PC-9 (cell line): ENCODE measurements around the gene PAIP1. TPM values are rescaled to one million over a fixed set of nuclear protein-coding genes. Genes with fewer than 3 reads are reported as not detected.
A peak's percentile ranks its signal among the peaks of the same experiment; 100 is the strongest.

Experiments used
- Bru-seq: library from RNA; stranded (reverse); fragments of 400-500 nt; gene quantifications from one replicate; lab custom pipeline; 2021; lab: Mats Ljungman, UMichigan
- BruChase-seq, 2 experiments: library from RNA; stranded (reverse); fragments of 400-500 nt; gene quantifications; one replicate each; lab custom pipeline; 2021; lab: Mats Ljungman, UMichigan
- BruUV-seq: library from RNA; stranded (reverse); fragments of 400-500 nt; replicated peaks from 2 replicates; lab custom pipeline; 2021; lab: Mats Ljungman, UMichigan
- CTCF ChIA-PET: fragments of 300-600 bp; sonication (Branson Sonifier 250); formaldehyde crosslinking; loops from one replicate; lab custom pipeline; 2022; ENCODE audit warnings: antibody characterized with exemption; lab: Charles Lee
- POLR2A ChIA-PET: fragments of 300-600 bp; sonication (Branson Sonifier 250); formaldehyde crosslinking; loops from one replicate; lab custom pipeline; 2022; ENCODE audit warnings: antibody characterized with exemption; ENCODE audit not compliant: unreplicated experiment; lab: Charles Lee
- DNase-seq, 2 experiments: peaks; one replicate each; pipeline versions ENCODE4 v3.0.0 to v3.0.0-alpha.2; 2015 to 2022; ENCODE audit warnings: mixed read lengths in 1 of 2
- H2AFZ ChIP-seq: fragments of 200-600 bp; sonication (generic); 2 replicates; pipeline ENCODE4 v1.8.1; 2017; ENCODE audit warnings: antibody characterized with exemption
- H3F3A ChIP-seq: fragments of 200-600 bp; sonication (generic); 2 replicates; pipeline ENCODE4 v1.8.1; 2017; ENCODE audit warnings: antibody characterized with exemption, mild to moderate bottlenecking, low read depth; ENCODE audit not compliant: insufficient read depth
- H3K27ac ChIP-seq: fragments of 200-600 bp; sonication (generic); 2 replicates; pipeline ENCODE4 v1.6.1; 2016; ENCODE audit warnings: mixed run types
- H3K27me3 ChIP-seq: fragments of 200-600 bp; sonication (generic); 2 replicates; pipeline ENCODE4 v1.6.1; 2016; ENCODE audit warnings: low read depth, mixed run types; ENCODE audit not compliant: insufficient read depth
- H3K36me3 ChIP-seq: fragments of 200-600 bp; sonication (generic); 2 replicates; pipeline ENCODE4 v1.6.1; 2016; ENCODE audit warnings: low read depth, mixed run types
- H3K4me1 ChIP-seq: fragments of 200-600 bp; sonication (generic); replicated peaks from 2 replicates; pipeline ENCODE4 v1.6.1; 2016; ENCODE audit warnings: mixed run types; ENCODE audit not compliant: insufficient read depth
- H3K4me2 ChIP-seq: fragments of 200-600 bp; sonication (generic); 2 replicates; pipeline ENCODE4 v1.6.1; 2017; ENCODE audit warnings: mixed run types
- H3K4me3 ChIP-seq: fragments of 200-600 bp; sonication (generic); 2 replicates; pipeline ENCODE4 v1.6.1; 2016; ENCODE audit warnings: mixed run types
- H3K79me2 ChIP-seq: fragments of 200-600 bp; sonication (generic); 2 replicates; pipeline ENCODE4 v1.6.1; 2017; ENCODE audit warnings: low read depth, mixed run types
- H3K9me2 ChIP-seq: fragments of 200-600 bp; sonication (generic); 2 replicates; pipeline ENCODE4 v1.8.1; 2017; ENCODE audit warnings: mild to moderate bottlenecking; ENCODE audit not compliant: insufficient read depth
- H3K9me3 ChIP-seq: fragments of 200-600 bp; sonication (generic); 2 replicates; pipeline ENCODE4 v1.8.1; 2016; ENCODE audit warnings: low read depth; ENCODE audit not compliant: insufficient read depth
- H4K20me1 ChIP-seq: fragments of 200-600 bp; sonication (generic); 2 replicates; pipeline ENCODE4 v1.8.1; 2017; ENCODE audit not compliant: insufficient read depth
- EZH2 ChIP-seq: fragments of 200-600 bp; sonication (generic); IDR thresholded peaks from 2 replicates; pipeline ENCODE4 v1.8.0; 2017; ENCODE audit warnings: antibody characterized with exemption, low read depth
- intact Hi-C: fragments of 100-400 bp; cut with micrococcal nuclease; formaldehyde crosslinking; loops from one replicate; pipeline ENCODE4 v1.10.0; 2022; ENCODE audit not compliant: unreplicated experiment
- long read RNA-seq: library from polyadenylated mRNA; stranded (forward); transcript quantifications from one replicate; pipeline ENCODE4 v2.0.0, GENCODE V29; 2022
- total RNA-seq: library from RNA; stranded (reverse); gene quantifications from 2 replicates; pipeline ENCODE4 v1.2.3, GENCODE V29; 2021
- TF ChIP-seq, protein P1 (sequence below): fragments of 200-600 bp; sonication (generic); conservative IDR thresholded peaks from 2 replicates; pipeline ENCODE4 v1.6.1; 2017; ENCODE audit warnings: mixed run types, antibody characterized with exemption, mild to moderate bottlenecking, moderate library complexity

Gene PAIP1, protein sequence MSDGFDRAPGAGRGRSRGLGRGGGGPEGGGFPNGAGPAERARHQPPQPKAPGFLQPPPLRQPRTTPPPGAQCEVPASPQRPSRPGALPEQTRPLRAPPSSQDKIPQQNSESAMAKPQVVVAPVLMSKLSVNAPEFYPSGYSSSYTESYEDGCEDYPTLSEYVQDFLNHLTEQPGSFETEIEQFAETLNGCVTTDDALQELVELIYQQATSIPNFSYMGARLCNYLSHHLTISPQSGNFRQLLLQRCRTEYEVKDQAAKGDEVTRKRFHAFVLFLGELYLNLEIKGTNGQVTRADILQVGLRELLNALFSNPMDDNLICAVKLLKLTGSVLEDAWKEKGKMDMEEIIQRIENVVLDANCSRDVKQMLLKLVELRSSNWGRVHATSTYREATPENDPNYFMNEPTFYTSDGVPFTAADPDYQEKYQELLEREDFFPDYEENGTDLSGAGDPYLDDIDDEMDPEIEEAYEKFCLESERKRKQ
- 183 and 191 TPM in 2 replicates for total RNA-seq
- Bru-seq, nascent RNA, result percentile 98 among the genes with signal in this experiment
- BruChase-seq, experiment 1, labeled RNA remaining after a 2-hour chase, result percentile 96 among the genes with signal in this experiment
- percentile 97 among the genes with signal in this experiment for BruChase-seq, experiment 2, labeled RNA remaining after a 6-hour chase
- long read RNA-seq, transcript PAIP1-203 (11 exons, 1,734 nt), result minor isoform, 164 of 830 reads
- long read RNA-seq, transcript PAIP1-202 (11 exons, 1,814 nt), result minor isoform, 7 of 830 reads
- long read RNA-seq, transcript PAIP1-201 (11 exons, 2,782 nt), result major isoform, 571 of 830 reads
- long read RNA-seq, partial matches to known transcripts, result 28 of 830 reads
- long read RNA-seq, other reads (novel, unspliced or antisense), result 59 of 830 reads

DNA sequence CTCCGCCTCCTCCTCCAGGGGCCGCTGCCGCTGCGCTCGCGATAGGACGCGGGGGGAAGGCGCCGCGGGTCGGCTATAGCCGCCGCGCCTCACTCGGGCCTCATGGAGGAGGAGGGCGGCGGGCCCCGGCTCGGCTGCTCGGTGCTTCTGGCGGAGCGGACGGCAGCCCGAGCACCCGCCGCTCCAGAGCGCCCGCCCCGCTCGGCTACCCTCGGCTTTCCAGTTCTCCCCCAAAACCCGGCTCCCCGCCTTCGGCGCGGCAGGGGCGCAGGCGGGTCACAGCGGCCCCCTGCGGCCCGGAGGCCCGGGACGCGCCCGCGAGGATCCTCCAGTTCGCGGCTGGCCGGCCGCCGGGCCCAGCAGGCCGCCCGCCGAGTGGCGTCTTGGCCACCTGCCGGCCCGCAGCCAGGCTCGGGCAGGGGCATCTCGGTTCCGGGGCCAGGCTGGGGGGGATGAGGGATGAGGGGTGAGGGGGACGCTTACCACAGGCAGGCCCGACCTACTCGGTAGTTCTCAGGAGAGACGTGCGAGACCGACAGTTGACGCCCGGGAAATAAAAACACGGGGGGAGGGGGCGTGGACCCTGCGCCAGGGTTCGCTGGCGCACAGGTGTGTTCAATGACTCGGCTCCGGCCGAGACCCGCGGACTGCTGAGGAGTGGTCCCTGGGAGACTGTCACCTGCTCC lies at the start of gene PAIP1:
Gene PAIP1 (minus strand): TSS at position 221 of the 686 bp plus-strand sequence. CDS start 231 bp downstream, outside the sequence.
- Histone ChIP-seq H3F3A (peaks cover 18% of the 10 kb centered on the region; the same call in 1 of the 2 replicates), H3K4me1 (peaks cover 34% of the 10 kb centered on the region), H3K9me2 (no peaks in the 10 kb centered on the region), H3K4me3 (peak within 1 kb of the TSS; percentile 88), H3K27me3 (no peaks in the 10 kb centered on the region), H3K4me2 (peak within 1 kb of the TSS; percentile 94), H3K36me3 (peaks cover 37% of the 10 kb centered on the region), H2AFZ (peak within 1 kb of the TSS; percentile 95), H4K20me1 (peaks cover 32% of the 10 kb centered on the region), H3K79me2 (peaks cover 44% of the 10 kb centered on the region), H3K27ac (peak within 1 kb of the TSS; percentile 76), H3K9me3 (no peaks in the 10 kb centered on the region)
- no TSS peak for BruUV-seq
- no peak for TF ChIP-seq EZH2
- TF ChIP-seq, protein P1, sequence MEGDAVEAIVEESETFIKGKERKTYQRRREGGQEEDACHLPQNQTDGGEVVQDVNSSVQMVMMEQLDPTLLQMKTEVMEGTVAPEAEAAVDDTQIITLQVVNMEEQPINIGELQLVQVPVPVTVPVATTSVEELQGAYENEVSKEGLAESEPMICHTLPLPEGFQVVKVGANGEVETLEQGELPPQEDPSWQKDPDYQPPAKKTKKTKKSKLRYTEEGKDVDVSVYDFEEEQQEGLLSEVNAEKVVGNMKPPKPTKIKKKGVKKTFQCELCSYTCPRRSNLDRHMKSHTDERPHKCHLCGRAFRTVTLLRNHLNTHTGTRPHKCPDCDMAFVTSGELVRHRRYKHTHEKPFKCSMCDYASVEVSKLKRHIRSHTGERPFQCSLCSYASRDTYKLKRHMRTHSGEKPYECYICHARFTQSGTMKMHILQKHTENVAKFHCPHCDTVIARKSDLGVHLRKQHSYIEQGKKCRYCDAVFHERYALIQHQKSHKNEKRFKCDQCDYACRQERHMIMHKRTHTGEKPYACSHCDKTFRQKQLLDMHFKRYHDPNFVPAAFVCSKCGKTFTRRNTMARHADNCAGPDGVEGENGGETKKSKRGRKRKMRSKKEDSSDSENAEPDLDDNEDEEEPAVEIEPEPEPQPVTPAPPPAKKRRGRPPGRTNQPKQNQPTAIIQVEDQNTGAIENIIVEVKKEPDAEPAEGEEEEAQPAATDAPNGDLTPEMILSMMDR, result peak; percentile 71
- intact Hi-C loops, result loop anchor here (1.0 to 5.0 kb wide), 8 partner anchors 42 to 1252 kb away; partner anchors contain the start of genes C5orf34, HMGCS1, MRPS30 and TMEM267
- ChIA-PET POLR2A (interaction anchor here (0.6 to 0.7 kb wide), 4 partner anchors 17 to 977 kb away, joined by 3 to 10 read pairs (median 6); partner anchors contain the start of genes NNT and TMEM267), CTCF (no interaction called here)
- DNase-seq, result peak; percentile 86 to 98

DNA sequence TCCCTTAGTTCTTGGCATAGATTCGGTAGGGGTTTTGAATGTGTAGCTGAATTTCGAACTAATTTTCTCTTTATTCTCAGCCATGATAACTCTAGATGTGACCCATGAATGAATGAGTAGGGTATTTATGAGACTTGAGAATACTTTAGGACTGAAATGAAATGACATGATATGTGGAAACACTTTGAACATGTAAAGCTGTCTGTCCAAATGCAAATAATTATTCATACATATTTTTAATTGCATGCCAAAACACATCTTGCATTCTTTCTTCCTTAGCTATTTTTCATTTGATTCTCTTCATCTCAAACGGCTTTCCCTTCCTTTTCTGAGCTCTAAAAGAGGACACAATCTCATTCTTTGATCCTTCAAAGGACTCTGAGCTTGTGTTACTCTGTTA lies 49.5 kb upstream of the PAIP1 start:
- no peak for TF ChIP-seq EZH2
- TF ChIP-seq, protein P1, result no peak
- BruUV-seq, result no TSS peak

More for the DNA sequence above, 49.5 kb upstream of the PAIP1 start:
- Histone ChIP-seq H3K4me3 (no peak overlapping the region), H3K79me2 (no peaks in the 10 kb centered on the region), H3K27ac (no peak overlapping the region), H3K4me2 (no peak overlapping the region), H3F3A (peaks cover 8% of the 10 kb centered on the region; the same call in 1 of the 2 replicates), H3K27me3 (no peaks in the 10 kb centered on the region), H3K9me3 (no peaks in the 10 kb centered on the region), H2AFZ (no peak overlapping the region), H3K4me1 (peaks cover 17% of the 10 kb centered on the region), H4K20me1 (no peaks in the 10 kb centered on the region), H3K9me2 (no peaks in the 10 kb centered on the region), H3K36me3 (no peaks in the 10 kb centered on the region; the same call in 1 of the 2 replicates)
- CTCF ChIA-PET, result no interaction called here
- intact Hi-C loops, result loop anchor here (10.0 kb wide), 1 partner anchor 212 kb away; no protein-coding TSS in a partner anchor
- POLR2A ChIA-PET, result no interaction called here
- no peak for DNase-seq
